Effector memory CD4-positive, alpha-beta T cell (primary cell): ENCODE data around the gene NCOR1.
"Not testable (repeated sequence)": the region's sequence is repeated elsewhere in the genome, so short reads cannot be mapped to it uniquely, and the experiment has no call there.

Experiments used
- DNase-seq, 3 donors: peaks; one replicate each; pipeline ENCODE4 v3.0.0-alpha.2; 2020
- H3K27ac ChIP-seq: 2 replicates; pipeline ENCODE4 v1.7.0; 2013; ENCODE audit warnings: mild to moderate bottlenecking, low read length, moderate library complexity; ENCODE audit not compliant: insufficient read depth, poor library complexity, severe bottlenecking
- H3K27me3 ChIP-seq: replicated peaks from 2 replicates; pipeline ENCODE4 v1.7.0; 2013; ENCODE audit warnings: mild to moderate bottlenecking, low read length; ENCODE audit not compliant: insufficient read depth, control insufficient read depth, poor library complexity, severe bottlenecking
- H3K36me3 ChIP-seq: 2 replicates; pipeline ENCODE4 v1.7.0; 2013; ENCODE audit warnings: mild to moderate bottlenecking, low read length, moderate library complexity; ENCODE audit not compliant: control insufficient read depth, insufficient read depth
- H3K4me1 ChIP-seq: 2 replicates; pipeline ENCODE4 v1.7.0; 2013; ENCODE audit warnings: low read length, mild to moderate bottlenecking; ENCODE audit not compliant: control insufficient read depth, insufficient read depth, poor library complexity, severe bottlenecking
- H3K4me3 ChIP-seq: 2 replicates; pipeline ENCODE4 v1.7.0; 2013; ENCODE audit warnings: low read length, low read depth, mild to moderate bottlenecking; ENCODE audit not compliant: insufficient read depth, poor library complexity, severe bottlenecking
- H3K9me3 ChIP-seq: 2 replicates; pipeline ENCODE4 v1.7.0; 2013; ENCODE audit warnings: mild to moderate bottlenecking, low read length, moderate library complexity; ENCODE audit not compliant: control insufficient read depth

The NCOR1 gene

GRCh38 chr17:16075949-16076348 is 139.4 kb downstream of the NCOR1 start:
- no peaks in the 10 kb centered on the region for H3K27me3 ChIP-seq
- no peaks in the 10 kb centered on the region for H3K9me3 ChIP-seq
- no peak overlapping the region for H3K27ac ChIP-seq
- no peak for DNase-seq
- H3K36me3 ChIP-seq: peaks cover 69% of the 10 kb centered on the region
- no peaks in the 10 kb centered on the region for H3K4me1 ChIP-seq
- H3K4me3 ChIP-seq: no peak overlapping the region

DNA sequence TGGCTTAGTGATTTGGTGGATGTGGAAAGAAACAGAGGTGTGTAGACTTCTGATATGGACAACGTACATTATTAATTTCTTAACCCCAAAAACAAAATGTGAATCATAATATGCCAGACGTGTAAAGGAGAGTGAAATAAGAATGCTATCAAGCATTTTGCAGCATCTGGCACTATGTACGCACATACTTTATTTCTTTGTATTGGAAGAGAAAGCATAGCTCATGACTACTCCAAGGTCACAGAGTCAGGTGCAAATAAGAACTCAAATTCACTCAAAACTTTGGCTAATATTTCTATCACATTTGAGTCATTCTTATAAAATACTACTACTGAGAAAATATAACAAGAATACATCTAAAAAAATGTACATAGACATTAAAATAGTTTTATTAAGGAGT is 140.9 kb downstream of the NCOR1 start:
- no peaks in the 10 kb centered on the region for H3K9me3 ChIP-seq
- peaks cover 75% of the 10 kb centered on the region for H3K36me3 ChIP-seq
- H3K4me1 ChIP-seq: no peaks in the 10 kb centered on the region
- no peak for DNase-seq
- H3K27ac ChIP-seq: no peak overlapping the region
- H3K27me3 ChIP-seq: no peaks in the 10 kb centered on the region
- H3K4me3 ChIP-seq: no peak overlapping the region

- Histone ChIP-seq H3K4me1 (no peaks in the 10 kb centered on the region), H3K36me3 (peaks cover 75% of the 10 kb centered on the region), H3K27ac (no peak overlapping the region), H3K4me3 (no peak overlapping the region), H3K9me3 (no peaks in the 10 kb centered on the region), H3K27me3 (no peaks in the 10 kb centered on the region)
- no peak for DNase-seq
These were observed 141.5 kb downstream of the NCOR1 start for GRCh38 chr17:16073845-16074244.

- DNase-seq: no peak
- Histone ChIP-seq H3K36me3 (peaks cover 81% of the 10 kb centered on the region), H3K9me3 (no peaks in the 10 kb centered on the region), H3K4me3 (no peak overlapping the region), H3K27ac (no peak overlapping the region), H3K4me1 (no peaks in the 10 kb centered on the region), H3K27me3 (no peaks in the 10 kb centered on the region)
These were observed 143.3 kb downstream of the NCOR1 start for GRCh38 chr17:16072031-16072430.

- DNase-seq: no peak
- Histone ChIP-seq H3K4me3 (no peak overlapping the region), H3K27ac (no peak overlapping the region), H3K27me3 (no peaks in the 10 kb centered on the region), H3K36me3 (peaks cover 90% of the 10 kb centered on the region), H3K4me1 (no peaks in the 10 kb centered on the region), H3K9me3 (no peaks in the 10 kb centered on the region)
These were observed 147.0 kb downstream of the NCOR1 start for GRCh38 chr17:16068323-16068722.

DNA sequence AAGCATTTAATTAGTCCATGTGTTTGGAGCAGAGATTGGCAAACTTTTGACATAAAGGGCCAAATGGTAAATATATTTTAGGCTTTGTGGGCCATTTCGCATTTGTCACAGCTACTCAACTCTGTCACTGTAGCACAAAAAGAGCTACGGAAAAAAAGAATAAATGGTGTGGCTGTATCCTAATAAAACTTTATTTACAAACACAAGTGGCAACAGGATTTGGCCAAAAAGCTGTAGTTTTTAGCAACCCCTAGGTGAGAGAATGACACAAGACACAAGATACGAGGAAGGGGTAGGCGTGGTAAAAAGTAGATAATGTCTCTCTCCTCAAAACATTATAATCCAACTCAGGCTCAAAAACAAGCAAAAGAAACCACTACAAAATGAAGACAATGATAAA is 149.2 kb downstream of the NCOR1 start:
- no peaks in the 10 kb centered on the region for H3K27me3 ChIP-seq
- H3K36me3 ChIP-seq: peaks cover 92% of the 10 kb centered on the region

DNA sequence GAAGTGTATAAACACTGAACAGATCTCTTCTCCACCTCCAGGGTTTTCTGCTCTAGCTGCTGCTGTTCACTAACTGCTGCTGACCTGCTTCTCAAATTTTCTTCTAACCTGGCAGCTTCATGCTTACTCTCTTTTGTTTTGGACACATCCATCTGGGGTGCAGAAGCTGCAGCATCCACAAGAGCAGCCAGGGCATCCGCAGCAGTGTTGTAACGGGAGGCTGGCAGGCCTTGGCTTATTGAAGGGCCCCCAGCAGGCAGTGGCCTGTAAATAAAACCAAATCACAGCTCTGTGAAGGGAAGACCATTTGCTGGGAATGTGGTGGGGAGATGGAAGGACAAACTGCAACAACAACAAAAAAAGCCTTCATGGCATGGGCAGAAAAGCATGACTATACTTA is 153.7 kb downstream of the NCOR1 start:
- DNase-seq: no peak
- no peaks in the 10 kb centered on the region for H3K9me3 ChIP-seq
- peaks cover 63% of the 10 kb centered on the region for H3K36me3 ChIP-seq
- H3K27ac ChIP-seq: no peak overlapping the region
- no peak overlapping the region for H3K4me3 ChIP-seq
- H3K4me1 ChIP-seq: no peaks in the 10 kb centered on the region
- no peaks in the 10 kb centered on the region for H3K27me3 ChIP-seq

More for the DNA sequence above, 149.2 kb downstream of the NCOR1 start:
- Histone ChIP-seq H3K27ac (no peak overlapping the region), H3K4me1 (no peaks in the 10 kb centered on the region), H3K4me3 (no peak overlapping the region), H3K9me3 (no peaks in the 10 kb centered on the region)
- DNase-seq: no peak

GRCh38 chr17:16055139-16055538 is 160.2 kb downstream of the NCOR1 start:
- H3K27me3 ChIP-seq, H3K4me3 ChIP-seq, H3K9me3 ChIP-seq, DNase-seq, H3K4me1 ChIP-seq, H3K27ac ChIP-seq: not testable (repeated sequence)
- H3K36me3 ChIP-seq: peaks cover 36% of the 10 kb centered on the region

DNA sequence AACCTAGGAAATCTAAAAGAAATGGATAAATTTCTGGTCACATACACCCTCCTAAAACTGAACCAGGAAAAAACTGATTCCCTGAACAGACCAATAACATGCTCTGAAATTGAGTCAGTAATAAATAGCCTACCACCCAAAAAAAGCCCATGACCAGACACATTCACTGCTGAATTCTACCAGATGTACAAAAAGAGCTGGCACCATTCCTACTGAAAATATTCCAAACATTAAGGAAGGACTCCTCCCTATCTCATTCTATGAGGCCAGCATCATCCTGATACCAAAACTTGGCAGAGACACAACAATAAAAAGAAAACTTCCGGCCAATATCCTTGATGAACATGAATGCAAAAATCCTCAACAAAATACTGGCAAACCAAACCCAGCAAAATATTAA is 162.8 kb downstream of the NCOR1 start:
- H3K27ac ChIP-seq: no peak overlapping the region
- no peaks in the 10 kb centered on the region for H3K4me1 ChIP-seq
- no peak for DNase-seq
- peaks cover 46% of the 10 kb centered on the region for H3K36me3 ChIP-seq
- no peak overlapping the region for H3K4me3 ChIP-seq
- H3K9me3 ChIP-seq: no peaks in the 10 kb centered on the region
- H3K27me3 ChIP-seq: no peaks in the 10 kb centered on the region

DNA sequence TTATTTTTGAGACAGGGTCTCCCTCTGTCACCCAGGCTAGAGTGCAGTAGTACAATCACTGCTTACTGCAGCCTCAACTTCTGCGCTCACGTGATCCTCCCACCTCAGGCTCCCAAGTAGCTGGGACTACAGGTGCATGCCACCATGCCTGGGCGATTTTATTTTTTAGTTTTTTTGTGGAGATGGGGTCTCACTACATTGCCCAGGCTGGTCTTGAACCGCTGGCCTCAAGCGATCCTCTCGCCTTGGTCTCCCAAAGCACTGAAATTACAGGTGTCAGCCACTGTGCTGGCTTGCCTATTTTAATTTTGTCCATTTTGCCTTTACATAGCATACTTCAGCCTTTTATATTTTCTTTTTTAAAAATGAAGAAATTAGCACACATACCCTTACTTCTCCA is 164.5 kb downstream of the NCOR1 start:
- peaks cover 46% of the 10 kb centered on the region for H3K36me3 ChIP-seq
- no peak overlapping the region for H3K4me3 ChIP-seq
- DNase-seq: no peak
- H3K4me1 ChIP-seq: no peaks in the 10 kb centered on the region
- H3K27ac ChIP-seq: no peak overlapping the region
- no peaks in the 10 kb centered on the region for H3K9me3 ChIP-seq
- H3K27me3 ChIP-seq: no peaks in the 10 kb centered on the region
